GM19240 (cell line): ENCODE results near the gene TRAF1.

Experiments used
- DNase-seq: peaks from one replicate; pipeline ENCODE4 v3.0.0; 2011; ENCODE audit warnings: low spot score; ENCODE audit not compliant: insufficient read length

The TRAF1 gene

GRCh38 chr9:120924698-120925534 is 1.7 kb downstream of the TRAF1 start:
- no peak for DNase-seq

- no peak for DNase-seq
Observed at GRCh38 chr9:120923620-120924328, 2.8 kb downstream of the TRAF1 start.

- DNase-seq, result no peak
Observed at GRCh38 chr9:120922404-120923195, 4.0 kb downstream of the TRAF1 start.

- DNase-seq, result no peak
Observed at GRCh38 chr9:120921661-120922181, 4.9 kb downstream of the TRAF1 start.

GRCh38 chr9:120920806-120921178 is 5.8 kb downstream of the TRAF1 start:
- no peak for DNase-seq

GRCh38 chr9:120919843-120920805 is 6.5 kb downstream of the TRAF1 start:
- DNase-seq, result no peak

GRCh38 chr9:120918931-120919842 is 7.4 kb downstream of the TRAF1 start:
- DNase-seq, result no peak

- no peak for DNase-seq
Observed at GRCh38 chr9:120917929-120918762, 8.4 kb downstream of the TRAF1 start.

GRCh38 chr9:120916991-120917880 is 9.4 kb downstream of the TRAF1 start:
- no peak for DNase-seq

- no peak for DNase-seq
Observed at GRCh38 chr9:120916588-120916987, 10.0 kb downstream of the TRAF1 start.

- no peak for DNase-seq
Observed at GRCh38 chr9:120915854-120916470, 10.6 kb downstream of the TRAF1 start.

GRCh38 chr9:120914953-120915352 is 11.6 kb downstream of the TRAF1 start:
- DNase-seq, result no peak

- no peak for DNase-seq
Observed at GRCh38 chr9:120914396-120914795, 12.2 kb downstream of the TRAF1 start.

GRCh38 chr9:120913647-120914264 is 12.8 kb downstream of the TRAF1 start:
- DNase-seq, result no peak

GRCh38 chr9:120912958-120913646 is 13.5 kb downstream of the TRAF1 start:
- no peak for DNase-seq

GRCh38 chr9:120911295-120911837 is 15.2 kb downstream of the TRAF1 start:
- no peak for DNase-seq
